Posterior vena cava (tissue), 2 donors: Measurements from ENCODE around the gene FANCD2OS. TPM values are rescaled to one million over a fixed set of nuclear protein-coding genes. Genes with fewer than 3 reads are reported as not detected.
"Not testable (repeated sequence)": the region's sequence is repeated elsewhere in the genome, so short reads cannot be mapped to it uniquely, and the experiment has no call there.

Source experiments
- DNase-seq: peaks from one replicate; pipeline ENCODE4 v3.0.0-alpha.2; 2020; ENCODE audit warnings: low spot score
- intact Hi-C, 2 donors: fragments of 100-400 bp; cut with DNase I; formaldehyde crosslinking; loops; one replicate each; pipeline versions ENCODE4 v1.14.1 to v1.14.2; 2022 to 2023
- long read RNA-seq, 2 donors: library from polyadenylated mRNA; unstranded; transcript quantifications; one replicate each; pipeline ENCODE4 v2.0.0, GENCODE V29; 2020 to 2021
- total RNA-seq, 2 donors: library from RNA; stranded (reverse); fragmentation: NEBNext Ultra II Directional; extraction: Animal tissue kit (Norgen Biotek cat#: 25700); gene quantifications; one replicate each; pipeline ENCODE4 v1.2.1, GENCODE V29; 2021
- donor health status: DM: yes; HTN: yes; CAD: no.
- donor health status: DM: yes; HTN: yes; CAD: no.

The FANCD2OS gene
- total RNA-seq, result not detected
- long read RNA-seq, donor 1, result 0 reads
- long read RNA-seq, donor 2, result 0 reads

GRCh38 chr3:10108091-10108490 lies at the start of gene FANCD2OS:
Gene FANCD2OS, minus strand, starts transcription at chr3:10108255. Its CDS starts 3,481 bp downstream, at chr3:10104774.
- DNase-seq, result no peak
- intact Hi-C loops, result no loop called here

- DNase-seq, result no peak
- intact Hi-C loops, result no loop called here
Observed at GRCh38 chr3:10157031-10157430, 49.0 kb upstream of the FANCD2OS start.

- intact Hi-C loops, result no loop called here
- DNase-seq, result no peak
Observed at GRCh38 chr3:10155658-10156057, 47.6 kb upstream of the FANCD2OS start.

- intact Hi-C loops, result no loop called here
Observed at GRCh38 chr3:10155123-10155472, 47.0 kb upstream of the FANCD2OS start.

GRCh38 chr3:10154335-10155122 lies 46.5 kb upstream of the FANCD2OS start:
- DNase-seq, result no peak
- intact Hi-C loops, result no loop called here

More at GRCh38 chr3:10155123-10155472, 47.0 kb upstream of the FANCD2OS start:
- no peak for DNase-seq

GRCh38 chr3:10150987-10151386 lies 42.9 kb upstream of the FANCD2OS start:
- intact Hi-C loops, result no loop called here
- DNase-seq, result no peak

- no peak for DNase-seq
- intact Hi-C loops, result loop anchor here in 1 of 2 donors (10.0 kb wide), 2 partner anchors 76 to 1536 kb away; no protein-coding TSS in a partner anchor
Observed at GRCh38 chr3:10149226-10149625, 41.2 kb upstream of the FANCD2OS start.

- no peak for DNase-seq
- intact Hi-C loops, result loop anchor here in 1 of 2 donors (10.0 kb wide), 2 partner anchors 79 to 1539 kb away; no protein-coding TSS in a partner anchor
Observed at GRCh38 chr3:10145685-10146084, 37.6 kb upstream of the FANCD2OS start.

- intact Hi-C loops, result loop anchor here in 1 of 2 donors (10.0 kb wide), 2 partner anchors 82 to 1542 kb away; no protein-coding TSS in a partner anchor
- DNase-seq, result no peak
Observed at GRCh38 chr3:10142707-10143560, 34.9 kb upstream of the FANCD2OS start.

- intact Hi-C loops, result loop anchor here in 1 of 2 donors (10.0 kb wide), 2 partner anchors 84 to 1544 kb away; no protein-coding TSS in a partner anchor
- DNase-seq, result no peak
Observed at GRCh38 chr3:10140996-10141546, 33.0 kb upstream of the FANCD2OS start.

GRCh38 chr3:10137178-10137577 lies 29.1 kb upstream of the FANCD2OS start:
- no peak for DNase-seq
- intact Hi-C loops, result no loop called here

- intact Hi-C loops, result no loop called here
- DNase-seq, result no peak
Observed at GRCh38 chr3:10136426-10137005, 28.5 kb upstream of the FANCD2OS start.

GRCh38 chr3:10135872-10136271 lies 27.8 kb upstream of the FANCD2OS start:
- DNase-seq, intact Hi-C loops: not testable (repeated sequence)

- DNase-seq, result no peak
Observed at GRCh38 chr3:10122724-10123123, 14.7 kb upstream of the FANCD2OS start.

GRCh38 chr3:10121064-10121463 lies 13.0 kb upstream of the FANCD2OS start:
- intact Hi-C loops, result no loop called here
- no peak for DNase-seq

More at GRCh38 chr3:10122724-10123123, 14.7 kb upstream of the FANCD2OS start:
- intact Hi-C loops, result no loop called here

- intact Hi-C loops, result loop anchor here in 1 of 2 donors (10.0 kb wide), 1 partner anchor 265 kb away; no protein-coding TSS in a partner anchor
- no peak for DNase-seq
Observed at GRCh38 chr3:10119376-10119775, 11.3 kb upstream of the FANCD2OS start.

GRCh38 chr3:10116928-10117327 lies 8.9 kb upstream of the FANCD2OS start:
- intact Hi-C loops, result loop anchor here in 1 of 2 donors (10.0 kb wide), 1 partner anchor 268 kb away; no protein-coding TSS in a partner anchor
- DNase-seq, result no peak

- DNase-seq, result no peak
- intact Hi-C loops, result loop anchor here in 1 of 2 donors (10.0 kb wide), 1 partner anchor 269 kb away; no protein-coding TSS in a partner anchor
Observed at GRCh38 chr3:10116138-10116460, 8.0 kb upstream of the FANCD2OS start.
